ENCODE results near the gene CRY1.

Gene CRY1

GRCh38 chr12:107058190-107058589 is 35.2 kb downstream of the CRY1 start:
- TF ChIP-seq CTCF (IDR thresholded peaks at IDR 0.05; ENCODE audit: low read depth, low read length, missing control alignments), result no peak
- no peak for DNase-seq (ENCODE audit: low read depth)
- no peak overlapping the region for H3K4me3 ChIP-seq (ENCODE audit: low read depth, low read length)
- in situ Hi-C loops (cut with HindIII; ENCODE audit: low sequenced_read_pairs), result no loop called here

GRCh38 chr12:107057071-107057834 is 36.1 kb downstream of the CRY1 start:
- no peak for TF ChIP-seq CTCF (IDR thresholded peaks at IDR 0.05; ENCODE audit: low read depth, low read length, missing control alignments)
- no peak for DNase-seq (ENCODE audit: low read depth)
- in situ Hi-C loops (cut with HindIII; ENCODE audit: low sequenced_read_pairs), result no loop called here
- no peak overlapping the region for H3K4me3 ChIP-seq (ENCODE audit: low read depth, low read length)

GRCh38 chr12:107053709-107054108 is 39.6 kb downstream of the CRY1 start:
- no peak overlapping the region for H3K4me3 ChIP-seq (ENCODE audit: low read depth, low read length)
- no peak for TF ChIP-seq CTCF (IDR thresholded peaks at IDR 0.05; ENCODE audit: low read depth, low read length, missing control alignments)
- in situ Hi-C loops (cut with HindIII; ENCODE audit: low sequenced_read_pairs), result no loop called here
- no peak for DNase-seq (ENCODE audit: low read depth)

GRCh38 chr12:107045186-107045585 is 48.2 kb downstream of the CRY1 start:
- H3K4me3 ChIP-seq (ENCODE audit: low read depth, low read length), result no peak overlapping the region
- no peak for DNase-seq (ENCODE audit: low read depth)
- in situ Hi-C loops (cut with HindIII; ENCODE audit: low sequenced_read_pairs), result no loop called here
- no peak for TF ChIP-seq CTCF (IDR thresholded peaks at IDR 0.05; ENCODE audit: low read depth, low read length, missing control alignments)

GRCh38 chr12:107042801-107043200 is 50.5 kb downstream of the CRY1 start:
- TF ChIP-seq CTCF (IDR thresholded peaks at IDR 0.05; ENCODE audit: low read depth, low read length, missing control alignments), result no peak

GRCh38 chr12:107035733-107036132 is 57.6 kb downstream of the CRY1 start:
- no peak for DNase-seq (ENCODE audit: low read depth)
- H3K4me3 ChIP-seq (ENCODE audit: low read depth, low read length), result no peak overlapping the region
- in situ Hi-C loops (cut with HindIII; ENCODE audit: low sequenced_read_pairs), result no loop called here
- TF ChIP-seq CTCF (IDR thresholded peaks at IDR 0.05; ENCODE audit: low read depth, low read length, missing control alignments), result no peak

More at GRCh38 chr12:107042801-107043200, 50.5 kb downstream of the CRY1 start:
- in situ Hi-C loops (cut with HindIII; ENCODE audit: low sequenced_read_pairs), result no loop called here
- no peak overlapping the region for H3K4me3 ChIP-seq (ENCODE audit: low read depth, low read length)
- no peak for DNase-seq (ENCODE audit: low read depth)

All from astrocyte of the cerebellum (primary cell).